ENCODE measurements around the gene EIF2S1.

Gene EIF2S1

GRCh38 chr14:67377916-67378315 is 17.8 kb downstream of the EIF2S1 start:
- H3K4me3 ChIP-seq (replicated peaks; ENCODE audit: low read depth, low read length) = no peak overlapping the region
- TF ChIP-seq CTCF (IDR thresholded peaks at IDR 0.05; ENCODE audit: insufficient read depth, low read length, poor library complexity, severe bottlenecking) = no peak
- H3K36me3 ChIP-seq (ENCODE audit: control insufficient read depth, insufficient read depth, low read length) = peaks cover 12% of the 10 kb centered on the region
- no peak for DNase-seq (ENCODE audit: extremely low read depth, insufficient read length)
- H3K27me3 ChIP-seq (replicated peaks; ENCODE audit: control insufficient read depth, insufficient read depth, low read length) = no peaks in the 10 kb centered on the region

GRCh38 chr14:67385120-67385519 is 25.0 kb downstream of the EIF2S1 start:
- TF ChIP-seq CTCF (IDR thresholded peaks at IDR 0.05; ENCODE audit: insufficient read depth, low read length, poor library complexity, severe bottlenecking) = no peak
- Histone ChIP-seq H3K36me3 (ENCODE audit: control insufficient read depth, insufficient read depth, low read length) (peaks cover 14% of the 10 kb centered on the region), H3K4me3 (replicated peaks; ENCODE audit: low read depth, low read length) (no peak overlapping the region), H3K27me3 (replicated peaks; ENCODE audit: control insufficient read depth, insufficient read depth, low read length) (no peaks in the 10 kb centered on the region)
- DNase-seq (ENCODE audit: extremely low read depth, insufficient read length) = no peak

- Histone ChIP-seq H3K4me3 (replicated peaks; ENCODE audit: low read depth, low read length) (no peak overlapping the region), H3K36me3 (ENCODE audit: control insufficient read depth, insufficient read depth, low read length) (peaks cover 14% of the 10 kb centered on the region), H3K27me3 (replicated peaks; ENCODE audit: control insufficient read depth, insufficient read depth, low read length) (no peaks in the 10 kb centered on the region)
- no peak for DNase-seq (ENCODE audit: extremely low read depth, insufficient read length)
- TF ChIP-seq CTCF (IDR thresholded peaks at IDR 0.05; ENCODE audit: insufficient read depth, low read length, poor library complexity, severe bottlenecking) = no peak
Observed at GRCh38 chr14:67385618-67386017, 25.5 kb downstream of the EIF2S1 start.

GRCh38 chr14:67387195-67387594 is 27.1 kb downstream of the EIF2S1 start:
- H3K27me3 ChIP-seq (replicated peaks; ENCODE audit: control insufficient read depth, insufficient read depth, low read length) = no peaks in the 10 kb centered on the region
- H3K36me3 ChIP-seq (ENCODE audit: control insufficient read depth, insufficient read depth, low read length) = peaks cover 11% of the 10 kb centered on the region
- no peak for TF ChIP-seq CTCF (IDR thresholded peaks at IDR 0.05; ENCODE audit: insufficient read depth, low read length, poor library complexity, severe bottlenecking)
- no peak for DNase-seq (ENCODE audit: extremely low read depth, insufficient read length)
- H3K4me3 ChIP-seq (replicated peaks; ENCODE audit: low read depth, low read length) = no peak overlapping the region

GRCh38 chr14:67389275-67389674 is 29.1 kb downstream of the EIF2S1 start:
- TF ChIP-seq CTCF (IDR thresholded peaks at IDR 0.05; ENCODE audit: insufficient read depth, low read length, poor library complexity, severe bottlenecking) = no peak
- H3K36me3 ChIP-seq (ENCODE audit: control insufficient read depth, insufficient read depth, low read length) = peaks cover 8% of the 10 kb centered on the region
- DNase-seq (ENCODE audit: extremely low read depth, insufficient read length) = no peak

GRCh38 chr14:67389811-67390534 is 29.8 kb downstream of the EIF2S1 start:
- DNase-seq (ENCODE audit: extremely low read depth, insufficient read length) = no peak
- H3K27me3 ChIP-seq (replicated peaks; ENCODE audit: control insufficient read depth, insufficient read depth, low read length) = no peaks in the 10 kb centered on the region
- H3K4me3 ChIP-seq (replicated peaks; ENCODE audit: low read depth, low read length) = no peak overlapping the region
- H3K36me3 ChIP-seq (ENCODE audit: control insufficient read depth, insufficient read depth, low read length) = peaks cover 5% of the 10 kb centered on the region
- TF ChIP-seq CTCF (IDR thresholded peaks at IDR 0.05; ENCODE audit: insufficient read depth, low read length, poor library complexity, severe bottlenecking) = no peak

More at GRCh38 chr14:67389275-67389674, 29.1 kb downstream of the EIF2S1 start:
- H3K27me3 ChIP-seq (replicated peaks; ENCODE audit: control insufficient read depth, insufficient read depth, low read length) = no peaks in the 10 kb centered on the region
- no peak overlapping the region for H3K4me3 ChIP-seq (replicated peaks; ENCODE audit: low read depth, low read length)
